Measurements from ENCODE around the gene GPR176.
A peak's percentile ranks its signal among the peaks of the same experiment; 100 is the strongest.

Gene GPR176

DNA sequence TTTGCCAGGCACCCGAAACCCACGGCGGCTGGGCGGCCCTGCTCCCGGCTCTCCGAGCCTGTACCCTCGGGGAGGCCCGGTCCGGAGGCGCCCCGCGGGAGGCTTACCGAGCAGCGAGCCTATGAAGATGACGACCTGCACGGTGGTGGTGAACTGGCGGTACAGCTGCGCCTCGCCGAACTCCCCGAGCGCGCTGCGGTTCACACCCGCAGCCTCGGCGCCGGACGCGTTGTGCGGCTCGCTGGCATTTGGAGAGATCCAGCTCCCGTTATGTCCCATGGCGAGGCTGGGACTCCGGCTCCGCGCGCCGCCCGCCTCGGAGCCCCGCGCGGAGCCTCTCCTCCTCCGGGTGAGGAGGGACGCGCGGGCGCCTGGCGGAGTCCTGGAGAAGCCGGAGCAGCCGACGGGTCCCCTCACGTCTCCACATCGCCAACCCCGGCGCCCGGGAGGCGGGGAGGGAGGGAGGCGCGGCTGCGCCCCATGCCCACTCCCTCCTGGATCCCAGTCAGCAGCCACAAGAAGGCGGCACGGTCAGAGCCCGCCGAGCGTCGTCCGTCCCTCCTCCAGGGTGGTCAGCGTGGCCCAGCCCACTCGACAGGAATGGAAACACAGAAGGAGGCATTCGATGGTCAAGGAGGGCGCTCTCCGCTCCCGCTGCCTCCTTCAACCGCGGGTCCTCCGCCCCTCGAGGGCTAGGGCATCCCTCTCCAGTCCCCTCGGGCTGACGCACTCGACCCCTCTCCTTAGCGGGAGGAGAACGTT, at the start of gene GPR176:
TSS of gene GPR176 (minus strand) at position 519 of the 762 bp plus-strand sequence. CDS start at position 279, 240 bp downstream.
- peak; percentile 20 for DNase-seq

DNA sequence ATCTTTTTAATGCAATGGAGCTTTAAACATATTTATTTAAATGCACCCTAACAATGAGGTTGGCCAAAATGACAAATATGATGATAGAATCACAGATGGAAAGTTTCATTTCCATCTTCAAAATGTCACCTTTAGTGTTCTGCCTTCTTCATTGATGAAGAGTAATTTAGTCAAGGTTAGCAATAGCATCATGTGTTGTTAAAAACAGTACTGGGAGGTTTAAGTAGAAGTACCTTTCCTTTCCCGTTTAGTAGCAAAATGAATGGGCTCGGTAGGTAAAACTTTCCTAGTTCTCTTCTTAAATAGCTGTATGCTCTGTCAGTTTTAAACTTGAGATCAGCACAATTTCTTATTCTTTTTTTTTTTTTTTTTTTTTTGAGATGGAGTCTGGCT, 48.9 kb upstream of the GPR176 start:
- DNase-seq, result peak; percentile 34

GRCh38 chr15:39968273-39969001, 48.4 kb upstream of the GPR176 start:
- DNase-seq, result no peak

DNA sequence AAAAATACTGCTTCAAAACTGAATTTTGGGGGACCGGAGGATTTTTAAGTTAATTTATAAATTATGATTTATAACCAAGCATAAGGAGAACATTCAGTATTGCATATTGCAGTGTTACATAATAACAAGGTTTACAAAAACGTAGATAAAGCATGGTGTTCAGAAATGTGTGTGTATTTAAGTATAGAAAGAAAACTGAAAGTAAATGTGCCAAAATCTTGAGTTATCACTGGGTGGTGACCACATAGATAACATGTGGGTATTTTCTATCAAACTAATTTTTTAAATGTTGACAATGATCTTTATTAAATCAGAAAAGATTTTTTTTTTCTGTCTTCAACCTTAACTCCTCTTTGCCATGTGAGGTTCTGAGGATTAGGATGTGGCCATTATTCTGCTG, 46.5 kb upstream of the GPR176 start:
- DNase-seq, result no peak

- DNase-seq, result no peak
Measured at GRCh38 chr15:39963786-39964185, 43.7 kb upstream of the GPR176 start.

- DNase-seq, result no peak
Measured at GRCh38 chr15:39961051-39961450, 41.0 kb upstream of the GPR176 start.

- DNase-seq, result no peak
Measured at GRCh38 chr15:39960411-39960810, 40.3 kb upstream of the GPR176 start.

GRCh38 chr15:39959411-39959810, 39.3 kb upstream of the GPR176 start:
- no peak for DNase-seq

GRCh38 chr15:39957481-39957880, 37.4 kb upstream of the GPR176 start:
- no peak for DNase-seq

DNA sequence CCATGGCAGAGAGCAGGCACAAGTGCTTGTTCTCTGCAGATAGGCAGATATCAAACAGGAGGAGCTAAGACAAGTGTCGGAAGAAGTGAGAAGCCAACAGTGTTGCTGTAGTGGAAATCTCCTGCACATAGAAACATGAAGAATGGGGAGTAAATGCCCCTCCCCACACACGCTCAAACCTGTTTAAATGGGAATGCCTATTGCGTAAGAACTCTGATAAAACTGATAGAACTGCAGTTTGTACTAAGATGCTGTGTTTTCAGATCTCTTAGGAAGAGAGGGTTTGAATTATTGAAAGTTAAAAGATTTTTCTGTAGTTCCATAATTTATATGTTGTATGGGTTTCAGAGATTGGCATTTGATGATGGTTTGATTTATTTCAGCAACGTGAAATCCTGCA, 33.5 kb upstream of the GPR176 start:
- no peak for DNase-seq

DNA sequence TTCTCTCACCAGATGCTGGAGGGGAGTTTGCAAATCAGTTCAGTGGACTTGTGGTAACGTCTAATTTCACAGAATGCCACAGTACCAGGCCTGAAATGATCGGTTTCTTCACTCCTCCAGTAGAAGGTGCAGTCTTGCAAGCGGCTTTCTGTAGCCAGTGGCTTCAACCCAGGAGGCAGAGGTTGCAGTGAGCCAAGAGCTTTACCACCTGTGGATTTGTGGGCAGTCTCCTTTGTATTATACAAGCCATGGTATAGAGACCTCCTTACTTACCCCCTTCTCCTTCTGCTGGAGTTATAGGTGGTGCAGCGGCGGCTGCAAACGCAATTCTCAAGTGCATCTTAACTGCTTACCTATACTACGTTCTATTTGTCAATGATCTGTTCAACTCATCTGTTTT, 31.5 kb upstream of the GPR176 start:
- DNase-seq, result no peak

DNA sequence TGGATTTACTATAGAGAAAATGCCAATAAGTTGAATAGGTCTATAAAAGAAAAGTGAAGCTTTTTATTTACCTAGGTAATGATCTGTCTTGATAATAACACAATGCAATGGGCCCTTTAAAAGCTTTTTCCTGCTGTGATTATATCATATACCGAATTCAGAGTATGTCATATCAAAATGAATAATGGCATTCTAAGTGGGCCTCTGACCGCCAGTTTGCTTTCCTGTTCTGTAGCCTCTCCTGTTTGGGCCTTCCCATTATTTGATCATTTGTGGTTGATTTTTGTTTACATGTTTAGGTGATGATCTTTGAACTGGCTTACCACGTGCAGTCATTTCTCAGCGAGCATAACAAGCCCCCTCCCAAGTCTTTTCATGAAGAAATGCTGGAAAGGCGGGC, 28.8 kb upstream of the GPR176 start:
- DNase-seq, result no peak

DNA sequence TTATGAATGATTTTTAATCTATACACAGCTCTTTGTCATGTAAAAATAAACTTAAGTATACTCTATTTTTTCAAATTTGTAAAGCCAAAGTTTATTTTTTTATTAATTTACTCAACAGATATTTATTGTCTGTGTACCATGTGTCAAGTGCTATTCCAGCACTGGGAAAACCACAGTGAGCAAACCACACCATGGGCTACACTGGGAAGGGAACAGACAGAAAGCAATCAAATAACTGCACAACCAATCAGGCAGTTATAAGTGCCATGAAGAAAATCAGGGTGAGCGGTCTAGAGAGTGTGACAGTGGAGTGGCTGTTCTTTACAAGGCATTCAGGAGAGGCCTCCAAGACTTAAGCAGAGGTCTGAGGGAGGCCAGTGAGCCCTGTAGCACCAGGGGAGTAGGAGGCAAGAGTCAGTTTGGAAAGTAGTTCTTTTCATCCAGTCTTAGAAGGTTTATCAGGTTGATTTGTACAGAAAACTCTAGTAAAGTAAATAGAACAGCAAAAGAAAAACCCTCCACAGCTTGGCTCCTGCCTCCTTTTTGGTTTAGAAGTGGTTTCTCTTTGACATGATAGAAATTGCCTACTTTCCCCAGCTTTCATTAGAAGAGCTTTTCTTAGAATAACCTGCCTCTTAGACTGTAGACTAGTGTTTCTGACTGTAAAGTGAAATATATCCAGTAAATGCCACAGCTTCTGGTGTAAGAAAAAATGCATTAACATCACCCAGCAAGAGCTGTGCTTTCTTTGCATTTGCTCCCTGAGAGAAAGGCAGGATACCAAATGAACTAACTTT, 27.5 kb upstream of the GPR176 start:
- DNase-seq, result peak; percentile 30

DNA sequence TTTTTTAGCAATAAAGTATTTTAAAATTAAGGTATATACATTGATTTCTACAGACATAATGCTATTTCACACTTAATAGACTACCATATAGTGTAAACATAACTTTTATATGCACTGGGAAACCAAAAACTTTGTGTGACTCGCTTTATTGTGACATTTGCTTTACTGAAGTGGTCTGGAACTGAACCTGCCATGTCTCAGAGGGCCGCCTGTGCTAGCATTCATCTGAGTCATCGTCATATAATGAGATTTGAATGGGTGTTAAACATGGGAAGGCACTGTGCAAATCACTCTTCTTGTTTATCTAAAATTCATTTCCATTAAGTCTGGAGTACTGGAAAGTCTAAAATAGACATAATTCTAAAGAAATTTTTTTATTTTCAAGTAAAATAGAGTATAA, 26.8 kb upstream of the GPR176 start:
- peak; percentile 25 for DNase-seq

GRCh38 chr15:39944726-39945125, 24.7 kb upstream of the GPR176 start:
- DNase-seq, result no peak

GRCh38 chr15:39942753-39943150, 22.7 kb upstream of the GPR176 start:
- no peak for DNase-seq

GRCh38 chr15:39942101-39942752, 22.2 kb upstream of the GPR176 start:
- DNase-seq, result peak; percentile 31

DNA sequence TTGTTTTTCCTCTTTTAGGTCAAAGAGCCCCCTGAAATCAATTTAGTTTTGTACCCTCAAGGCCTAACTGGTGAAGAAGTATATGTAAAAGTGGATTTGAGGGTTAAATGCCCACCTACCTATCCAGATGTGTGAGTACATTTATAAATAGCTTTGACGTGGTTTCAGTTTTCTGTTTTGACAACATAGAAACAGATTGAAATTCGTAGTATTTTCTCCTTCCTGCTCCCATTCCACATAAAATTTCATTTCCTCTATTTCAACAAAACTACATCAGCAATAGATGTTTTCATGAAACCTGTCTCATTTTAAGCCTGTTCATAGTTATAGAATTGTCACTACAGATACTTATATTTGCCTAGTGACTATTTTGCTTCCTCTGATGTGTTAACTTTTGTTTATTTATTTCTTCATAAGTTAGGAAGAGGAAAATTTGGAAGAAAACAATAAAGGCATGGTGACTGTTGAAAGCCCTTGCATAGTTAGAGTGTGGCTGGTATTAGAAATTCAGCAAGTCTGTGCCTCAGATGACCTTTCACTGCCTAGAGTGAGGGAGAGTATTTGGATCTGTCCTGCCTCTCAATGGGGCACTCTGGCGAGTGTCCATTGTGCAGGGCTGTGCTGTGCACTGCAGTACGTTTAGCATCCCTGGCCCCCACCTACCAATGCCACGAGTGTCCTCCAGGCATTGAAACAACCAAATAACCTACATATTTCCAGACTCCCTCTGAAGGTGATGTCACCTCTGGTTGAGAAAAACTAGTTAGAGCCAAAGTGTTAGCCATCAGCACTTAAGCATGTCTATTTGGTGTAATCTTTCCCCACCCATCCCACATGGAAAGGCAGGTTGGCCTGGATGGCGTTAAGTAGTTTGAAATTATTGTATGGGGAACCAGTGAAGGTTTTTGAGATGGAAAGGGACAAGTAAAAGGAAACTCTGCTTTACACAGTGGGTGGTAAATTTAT, 19.7 kb upstream of the GPR176 start:
- no peak for DNase-seq

DNA sequence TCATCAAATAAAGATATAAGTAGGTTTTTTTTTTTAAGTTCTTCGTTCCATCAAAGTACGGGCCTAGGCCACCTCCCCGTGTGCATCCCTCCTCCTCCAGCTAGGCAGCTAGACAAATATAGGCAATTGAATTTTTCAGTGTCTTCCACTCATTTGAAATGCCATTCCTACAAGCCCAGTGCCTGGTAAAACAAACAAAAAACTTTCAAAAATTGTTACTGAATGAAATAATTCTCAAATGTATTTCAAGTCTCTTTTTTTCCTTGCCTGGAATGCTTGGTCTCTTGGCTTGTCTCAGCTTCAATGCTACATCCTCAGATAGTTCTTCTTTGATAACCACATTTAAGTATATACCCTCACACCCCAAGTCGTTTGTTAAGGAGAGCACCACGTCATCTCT, 17.6 kb upstream of the GPR176 start:
- DNase-seq, result no peak

- no peak for DNase-seq
Measured at GRCh38 chr15:39936681-39937080, 16.6 kb upstream of the GPR176 start.

DNA sequence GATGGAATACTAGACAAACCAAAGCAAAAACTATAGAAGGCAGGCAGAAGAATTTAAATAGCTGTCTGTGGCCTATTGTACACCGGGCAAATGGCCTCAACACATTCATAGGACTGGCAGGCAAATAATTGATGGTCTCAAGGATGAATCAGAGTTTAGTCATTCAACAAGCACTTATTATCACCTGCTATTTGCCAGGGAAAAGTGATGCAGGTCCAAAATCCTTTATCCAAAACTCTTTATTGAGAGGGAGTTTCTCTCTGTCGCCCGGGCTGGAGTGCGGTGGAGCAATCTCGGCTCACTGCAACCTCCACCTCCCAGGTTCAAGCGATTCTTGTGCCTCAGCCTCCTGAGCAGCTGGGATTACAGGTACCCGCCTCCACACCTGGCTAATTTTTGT, 16.1 kb upstream of the GPR176 start:
- DNase-seq, result no peak

- DNase-seq, result no peak
Measured at GRCh38 chr15:39935241-39935640, 15.2 kb upstream of the GPR176 start.
